Measurements from ENCODE around the gene ABCC5. TPM values are rescaled to one million over a fixed set of nuclear protein-coding genes. Genes with fewer than 3 reads are reported as not detected.
"Not testable (repeated sequence)": the region's sequence is repeated elsewhere in the genome, so short reads cannot be mapped to it uniquely, and the experiment has no call there.

The ABCC5 gene
- polyA plus RNA-seq, 3 donors: 6.0 to 10.8 (median 8.5) TPM

DNA sequence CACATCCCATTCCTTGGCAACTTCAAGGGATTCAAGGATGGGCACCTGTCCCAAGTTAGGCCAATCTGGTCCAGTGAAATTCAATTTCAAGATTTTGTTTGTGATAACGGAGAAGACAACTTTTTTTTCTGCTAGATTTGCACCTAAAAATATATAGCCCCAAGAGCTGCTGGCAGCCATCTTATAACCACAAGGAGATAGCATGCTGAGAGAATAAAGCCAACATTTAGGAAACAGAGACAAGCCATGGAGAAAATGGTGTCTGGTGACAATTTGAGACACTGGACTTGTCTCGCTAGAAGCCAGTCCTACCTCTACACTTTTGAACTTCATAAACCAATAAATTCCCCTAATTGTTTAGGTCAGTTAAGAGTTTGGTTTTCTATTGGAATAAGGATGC lies 138.4 kb downstream of the ABCC5 start:
- H3K27ac ChIP-seq (ENCODE audit: low read depth, low read length): no peak overlapping the region
- 94 to 97% (median 94%) methylated on average over 2 of the region's 2 CpGs for WGBS, 3 donors

- 61 to 90% (median 70%) methylated on average over 8 of the region's 8 CpGs for WGBS, 3 donors
- no peak overlapping the region for H3K27ac ChIP-seq (ENCODE audit: low read depth, low read length)
Observed at GRCh38 chr3:183878071-183878470, 139.6 kb downstream of the ABCC5 start.

- WGBS, 3 donors: 70 to 80% (median 77%) methylated on average over 5 of the region's 5 CpGs
- not testable (repeated sequence) for H3K27ac ChIP-seq (ENCODE audit: low read depth, low read length)
Observed at GRCh38 chr3:183877227-183877626, 140.5 kb downstream of the ABCC5 start.

- no peak overlapping the region for H3K27ac ChIP-seq (ENCODE audit: low read depth, low read length)
Observed at GRCh38 chr3:183875411-183875810, 142.3 kb downstream of the ABCC5 start.

DNA sequence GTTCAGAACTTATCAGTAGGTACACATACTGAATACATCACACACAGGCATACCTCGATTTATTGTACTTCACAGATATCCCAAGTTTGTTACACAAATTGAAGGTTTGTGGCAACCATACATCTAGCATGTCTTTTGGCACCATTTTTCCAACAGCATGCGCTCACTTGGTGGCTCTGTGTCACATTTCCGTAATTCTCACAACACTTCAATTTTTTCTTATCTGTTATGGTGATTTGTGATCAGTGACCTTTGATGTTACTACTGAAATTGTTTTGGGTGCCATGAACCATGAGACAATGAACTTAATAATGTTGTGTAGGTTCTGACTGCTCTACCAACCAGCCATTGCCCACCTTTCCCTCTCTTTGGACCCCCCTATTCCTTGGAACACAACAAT lies 143.8 kb downstream of the ABCC5 start:
- no peak overlapping the region for H3K27ac ChIP-seq (ENCODE audit: low read depth, low read length)
- 56 to 91% (median 86%) methylated on average over 3 of the region's 3 CpGs for WGBS, 3 donors

GRCh38 chr3:183871541-183871940 lies 146.1 kb downstream of the ABCC5 start:
- WGBS, 3 donors: 67 to 75% (median 74%) methylated on average over 2 of the region's 2 CpGs
- H3K27ac ChIP-seq (ENCODE audit: low read depth, low read length): no peak overlapping the region

- H3K27ac ChIP-seq (ENCODE audit: low read depth, low read length): no peak overlapping the region
- whole genome bisulfite sequencing, 3 donors: 67 to 91% (median 77%) methylated on average over 3 of the region's 3 CpGs
Observed at GRCh38 chr3:183870563-183870962, 147.1 kb downstream of the ABCC5 start.

Other genes starting within 250 kb of the ABCC5 start
- gene MAP6D1, start 192.3 kb downstream of the ABCC5 start, polyA plus RNA-seq: 1 to 10 TPM in 1 of 3 donors, under 1 TPM in 1, not detected in 1; 0.70 to 1.8 TPM
- 10 to 100 TPM; 34.8 to 60.8 (median 47.5) TPM for gene PARL, start 133.0 kb downstream of the ABCC5 start, polyA plus RNA-seq
- not detected for gene HTR3D, start 13.9 kb upstream of the ABCC5 start, polyA plus RNA-seq
- gene HTR3C, start 35.2 kb upstream of the ABCC5 start, polyA plus RNA-seq: not detected
- not detected for gene HTR3E, start 79.2 kb upstream of the ABCC5 start, polyA plus RNA-seq
- gene EIF2B5, start 117.5 kb upstream of the ABCC5 start, polyA plus RNA-seq: 10 to 100 TPM; 24.4 to 38.0 (median 26.3) TPM
- gene DVL3, start 137.5 kb upstream of the ABCC5 start, polyA plus RNA-seq: 10 to 100 TPM; 27.3 to 31.8 (median 29.0) TPM
- gene AP2M1, start 157.0 kb upstream of the ABCC5 start, polyA plus RNA-seq: 100 to 1,000 TPM; 121 to 313 (median 264) TPM
- gene ABCF3, start 168.3 kb upstream of the ABCC5 start, polyA plus RNA-seq: 10 to 100 TPM; 37.4 to 57.2 (median 42.4) TPM
- gene VWA5B2, start 211.7 kb upstream of the ABCC5 start, polyA plus RNA-seq: 1 to 10 TPM in 1 of 3 donors, under 1 TPM in 1, not detected in 1; 0.33 to 4.4 TPM
- gene ALG3, start 231.1 kb upstream of the ABCC5 start, polyA plus RNA-seq: 10 to 100 TPM; 22.6 to 43.9 (median 35.4) TPM
- 1 to 10 TPM; 2.1 to 8.0 (median 4.4) TPM for gene EEF1AKMT4, start 231.8 kb upstream of the ABCC5 start, polyA plus RNA-seq
- gene CAMK2N2, start 243.7 kb upstream of the ABCC5 start, polyA plus RNA-seq: 10 to 100 TPM in 1 of 3 donors, under 1 TPM in 1, not detected in 1; 0.06 to 15.6 TPM

Data from adipose tissue (tissue), 3 donors.